HCEC 1CT (cell line): ENCODE results near the gene RPS8.
A peak's percentile ranks its signal among the peaks of the same experiment; 100 is the strongest.
"Not testable (repeated sequence)": the region's sequence is repeated elsewhere in the genome, so short reads cannot be mapped to it uniquely, and the experiment has no call there.

ENCODE experiments used
- DNase-seq: peaks from one replicate; pipeline ENCODE4 v3.0.0-alpha.2; 2017

RPS8 gene

DNA sequence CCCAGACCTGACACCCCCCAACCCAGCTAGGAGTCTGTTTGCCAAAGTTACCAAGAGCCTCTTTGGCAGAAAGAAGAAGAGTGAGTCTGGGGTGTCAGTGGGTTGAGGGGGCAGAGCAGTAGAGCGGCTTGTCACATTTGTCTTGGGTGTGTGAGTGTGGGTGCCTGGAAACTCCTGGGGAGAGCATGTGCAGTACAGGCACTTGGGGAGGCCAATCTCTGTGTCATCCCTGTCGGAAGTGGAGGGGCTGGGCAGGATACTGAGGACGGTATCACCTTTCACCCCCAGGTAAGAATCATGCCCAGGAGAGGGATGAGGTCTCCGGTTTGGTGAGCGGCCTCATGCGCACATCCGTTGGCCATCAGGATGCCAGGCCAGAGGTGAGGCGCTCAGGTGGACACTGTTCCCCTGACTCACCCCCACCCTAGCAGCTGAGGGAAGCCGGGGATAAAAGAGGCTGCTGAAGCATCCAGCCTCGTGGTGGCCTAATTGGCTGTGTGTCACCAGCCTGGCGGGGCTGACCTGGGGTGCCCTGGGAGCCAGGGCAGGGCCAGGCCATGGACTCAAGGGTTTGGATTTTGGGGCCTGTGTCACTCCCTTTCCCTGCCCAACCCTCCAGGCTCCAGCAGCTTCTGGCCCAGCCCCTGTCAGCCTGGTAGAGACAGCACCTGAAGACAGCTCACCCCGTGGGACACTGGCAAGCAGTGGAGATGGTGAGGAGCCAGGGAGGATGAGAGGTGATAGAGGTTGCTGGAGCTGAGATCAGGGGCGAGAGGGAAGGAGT is 28.2 kb downstream of the RPS8 start:
- DNase-seq, result no peak

DNA sequence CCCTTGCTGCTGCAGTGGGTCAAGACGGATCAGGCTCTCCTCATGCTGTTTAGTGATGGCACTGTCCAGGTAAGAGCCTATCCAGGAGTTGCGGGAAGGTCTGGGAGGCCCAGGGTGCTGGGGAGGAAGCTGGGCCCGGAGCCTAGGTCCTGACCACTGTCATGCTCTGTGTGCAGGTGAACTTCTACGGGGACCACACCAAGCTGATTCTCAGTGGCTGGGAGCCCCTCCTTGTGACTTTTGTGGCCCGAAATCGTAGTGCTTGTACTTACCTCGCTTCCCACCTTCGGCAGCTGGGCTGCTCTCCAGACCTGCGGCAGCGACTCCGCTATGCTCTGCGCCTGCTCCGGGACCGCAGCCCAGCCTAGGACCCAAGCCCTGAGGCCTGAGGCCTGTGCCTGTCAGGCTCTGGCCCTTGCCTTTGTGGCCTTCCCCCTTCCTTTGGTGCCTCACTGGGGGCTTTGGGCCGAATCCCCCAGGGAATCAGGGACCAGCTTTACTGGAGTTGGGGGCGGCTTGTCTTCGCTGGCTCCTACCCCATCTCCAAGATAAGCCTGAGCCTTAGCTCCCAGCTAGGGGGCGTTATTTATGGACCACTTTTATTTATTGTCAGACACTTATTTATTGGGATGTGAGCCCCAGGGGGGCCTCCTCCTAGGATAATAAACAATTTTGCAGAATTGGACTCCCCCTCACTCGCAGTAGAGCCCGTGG is 30.1 kb downstream of the RPS8 start:
- no peak for DNase-seq

DNA sequence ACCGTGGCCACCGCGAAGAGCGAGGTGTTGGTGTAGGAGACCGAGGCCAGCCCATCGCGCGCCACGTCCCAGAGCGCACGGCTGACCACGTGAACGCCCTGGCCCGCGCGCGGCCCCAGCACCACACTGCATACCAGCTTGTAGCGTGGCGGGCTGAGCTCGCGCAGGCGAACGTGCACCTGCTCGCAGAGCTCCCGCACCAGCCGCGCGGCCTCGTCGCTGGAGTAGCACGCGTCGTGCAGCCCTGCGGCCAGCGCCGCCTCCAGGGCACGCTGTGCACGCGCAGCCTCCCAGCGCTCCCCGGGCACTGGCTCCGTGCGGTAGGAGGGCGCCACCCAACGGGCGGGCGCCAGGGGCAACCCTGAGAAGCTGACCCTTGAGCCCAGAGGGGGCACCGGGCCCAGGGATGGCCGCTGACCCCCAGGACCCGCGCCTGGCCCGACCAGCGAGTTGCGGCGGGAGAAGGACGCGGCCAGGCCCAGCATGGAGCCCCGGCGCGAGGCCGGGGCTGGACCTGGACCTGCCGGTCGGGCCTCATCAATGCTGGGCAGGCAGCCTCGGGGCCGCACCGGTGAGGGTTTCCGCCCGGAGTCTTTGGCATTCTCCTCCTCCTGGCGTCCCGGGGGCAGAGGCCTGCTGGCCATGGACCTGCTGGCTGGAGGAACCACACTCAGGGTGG is 30.8 kb downstream of the RPS8 start:
- no peak for DNase-seq

DNA sequence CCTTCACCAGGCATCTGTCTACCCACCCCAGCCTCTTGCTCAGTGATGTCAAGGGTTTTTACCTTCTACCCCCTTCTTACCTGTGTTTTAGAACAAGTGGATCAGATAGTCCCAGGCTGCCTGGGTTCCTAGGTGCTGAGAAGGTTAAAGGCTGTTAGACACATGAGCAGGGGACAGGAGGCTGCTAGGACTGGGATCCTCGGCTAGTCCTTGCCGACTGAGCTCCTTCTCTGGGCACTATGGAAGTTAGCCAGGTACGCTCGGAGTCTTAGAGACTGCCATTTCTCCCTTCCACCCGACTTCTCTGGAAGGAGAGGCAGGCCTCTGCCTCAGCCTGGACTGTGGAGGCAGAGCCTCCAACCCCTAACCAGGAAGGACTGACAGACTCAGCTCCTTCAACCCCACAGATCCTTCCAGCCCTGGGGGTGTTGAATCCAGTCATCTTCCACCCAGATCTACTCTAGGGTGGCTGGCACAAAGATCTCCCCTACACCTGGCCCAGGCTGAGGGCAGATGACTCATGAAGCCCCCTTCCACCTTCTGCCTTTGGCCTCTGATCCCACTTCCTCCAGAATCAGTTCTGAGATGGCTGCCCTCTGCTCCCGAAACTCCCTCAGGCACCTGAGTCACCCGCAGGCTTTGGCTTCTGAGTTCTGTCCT is 31.5 kb downstream of the RPS8 start, which contains the start of gene DYNLT4:
Gene DYNLT4 (minus strand): TSS at position 648 of the 660 bp plus-strand sequence. CDS start 683 bp downstream, outside the sequence.
- DNase-seq, result no peak

DNA sequence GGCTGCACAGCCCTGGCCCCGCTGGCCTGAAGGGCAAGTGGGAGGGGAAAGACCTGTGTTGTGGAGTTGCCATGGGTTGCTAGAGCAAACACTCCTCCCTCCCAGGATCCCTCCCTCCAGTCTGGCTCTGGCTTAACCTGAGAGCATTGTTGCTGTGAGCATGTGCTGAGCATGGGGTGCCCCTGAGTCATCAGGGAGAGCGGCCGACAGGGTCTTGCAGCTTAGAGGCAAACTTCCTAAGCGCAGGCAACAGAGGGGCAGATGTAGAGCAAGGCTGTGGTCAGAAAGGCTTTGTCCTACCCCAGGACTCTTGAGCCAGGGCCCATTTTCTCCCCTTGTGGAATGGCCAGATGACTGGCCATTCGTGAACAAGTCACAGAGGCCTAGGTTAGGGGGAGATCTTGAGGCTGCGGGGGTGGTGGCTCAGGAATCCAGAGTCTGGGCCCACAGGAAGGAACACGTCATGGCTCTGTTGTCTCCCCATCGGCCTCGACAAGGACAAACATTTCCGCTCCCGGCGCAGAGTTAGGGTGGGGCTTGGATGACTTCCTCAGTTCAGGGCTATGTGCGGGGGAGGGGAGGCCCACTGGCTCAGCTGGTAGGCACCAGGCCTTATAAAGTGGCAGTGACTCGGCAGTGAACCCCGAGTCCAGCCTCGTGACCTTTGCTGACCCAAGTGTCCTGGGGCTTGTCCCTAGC is 32.2 kb downstream of the RPS8 start:
- peak; percentile 100 for DNase-seq

DNA sequence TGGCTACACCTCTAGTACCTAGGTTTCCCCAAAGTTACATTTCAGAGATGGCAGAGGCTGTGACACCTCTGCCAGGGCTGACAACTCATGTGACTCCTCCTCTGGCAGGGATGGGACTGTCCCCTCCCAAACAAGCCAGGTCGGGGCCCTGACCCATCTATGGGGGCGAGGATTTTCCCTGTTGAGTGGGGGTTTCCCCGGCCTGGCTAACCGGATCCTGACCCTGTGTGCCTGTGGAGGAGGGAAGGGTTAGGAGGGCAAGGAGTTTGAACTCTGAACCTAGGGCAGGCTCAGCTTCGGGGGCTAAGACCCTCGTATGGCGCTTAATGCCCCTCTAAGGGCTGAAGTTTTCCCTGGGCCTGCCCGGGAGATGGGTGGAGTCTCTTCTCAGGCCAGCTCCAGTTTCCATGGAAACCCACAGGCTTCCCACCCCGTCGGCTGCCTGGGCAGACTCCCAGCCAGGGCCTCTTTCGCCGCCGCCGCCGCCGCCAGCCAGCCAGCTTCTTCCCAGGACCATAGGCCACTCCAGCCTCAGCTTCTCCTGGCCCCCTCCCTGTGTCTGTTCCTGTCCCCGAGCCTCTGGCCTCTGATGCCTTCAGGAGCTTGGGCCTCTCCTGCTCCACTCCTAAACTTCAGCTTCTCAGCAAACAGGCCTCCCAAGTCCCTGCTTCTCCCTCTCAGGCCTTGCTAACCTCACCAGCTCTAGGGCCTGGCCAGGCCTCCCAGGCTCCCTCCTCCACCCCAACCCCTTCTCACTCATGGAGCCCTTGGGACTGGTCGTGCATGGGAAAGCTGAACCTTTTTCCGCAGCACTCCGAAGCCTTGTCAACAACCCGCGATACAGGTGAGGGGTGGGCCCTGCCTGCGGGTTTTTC is 33.0 kb downstream of the RPS8 start, which contains the start of gene BTBD19:
Gene BTBD19 (plus strand): TSS at position 461 of the 875 bp plus-strand sequence. CDS start 298 bp downstream, at position 759.
- peak; percentile 92 for DNase-seq

DNA sequence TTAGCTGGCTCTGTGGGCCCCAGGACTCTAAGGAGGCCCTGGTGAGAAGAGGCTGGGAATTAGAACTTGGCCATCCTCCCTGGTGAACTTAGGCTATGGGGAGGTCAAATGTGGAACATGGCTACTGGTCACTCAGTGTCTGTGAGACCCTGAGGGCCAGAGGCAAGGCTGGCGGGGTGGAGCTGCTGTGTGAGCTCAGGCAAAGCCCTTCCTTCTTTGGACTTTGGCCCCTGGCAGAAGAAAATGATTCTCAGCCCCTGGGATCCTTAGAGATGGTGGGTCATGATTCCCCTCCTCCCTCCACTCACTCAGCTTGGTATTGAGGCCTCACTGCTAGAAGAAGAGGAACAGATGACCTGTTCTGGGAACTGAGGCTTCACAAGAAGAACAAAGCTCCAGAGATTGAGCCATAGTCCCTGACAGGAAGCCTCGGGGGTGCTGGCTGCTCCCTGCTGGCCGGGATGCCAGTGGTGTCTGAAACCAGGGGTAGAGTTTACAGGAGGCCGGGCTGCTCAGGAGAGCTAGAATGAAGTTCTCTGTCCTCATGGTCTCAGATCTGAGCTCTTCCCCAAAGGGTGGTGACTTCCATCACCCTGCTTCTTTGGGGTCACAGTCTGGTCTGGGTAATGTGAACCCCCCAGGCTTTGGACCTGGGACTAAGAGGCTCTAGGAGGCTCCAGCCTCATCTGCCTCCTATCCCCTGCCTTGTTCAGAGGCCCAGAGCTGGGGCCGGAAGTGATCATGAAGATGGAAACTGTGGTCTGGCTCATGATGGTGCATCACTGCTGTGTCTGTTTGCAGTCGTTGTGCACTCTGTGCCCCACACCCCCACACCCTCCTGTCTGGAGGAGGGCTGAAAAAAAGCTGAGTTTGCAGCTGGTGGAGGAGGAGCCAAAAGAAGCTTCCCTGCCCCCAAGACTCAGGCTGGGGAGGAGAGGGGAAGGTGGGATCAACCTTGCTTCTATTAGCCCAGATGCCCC is 33.9 kb downstream of the RPS8 start:
- DNase-seq, result peak; percentile 79

DNA sequence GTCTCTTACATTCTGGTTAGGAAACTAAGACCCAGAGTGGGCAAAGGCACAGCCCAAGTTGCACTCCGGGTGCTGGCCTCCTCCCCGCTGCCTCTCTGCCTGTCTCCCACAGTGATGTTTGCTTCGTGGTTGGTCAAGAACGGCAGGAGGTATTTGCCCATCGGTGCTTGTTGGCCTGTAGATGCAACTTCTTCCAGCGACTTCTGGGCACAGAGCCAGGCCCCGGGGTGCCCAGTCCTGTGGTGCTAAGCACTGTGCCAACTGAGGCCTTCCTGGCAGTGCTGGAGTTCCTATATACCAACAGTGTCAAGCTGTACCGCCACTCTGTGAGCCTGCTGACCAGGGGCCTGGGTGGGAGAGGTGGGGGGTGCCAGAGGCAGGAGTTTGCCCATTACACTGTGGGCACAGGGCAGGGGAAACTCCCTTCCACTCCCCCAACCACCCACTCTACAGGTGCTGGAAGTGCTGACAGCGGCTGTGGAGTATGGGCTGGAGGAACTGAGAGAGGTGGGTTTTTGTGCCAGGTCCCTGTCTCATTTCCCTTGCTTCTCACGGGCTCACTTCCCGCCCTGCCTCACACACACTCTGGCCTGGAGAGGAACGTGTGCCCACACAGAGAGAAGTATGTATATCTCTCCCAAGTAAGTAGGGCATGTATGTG is 34.9 kb downstream of the RPS8 start:
- no peak for DNase-seq

DNA sequence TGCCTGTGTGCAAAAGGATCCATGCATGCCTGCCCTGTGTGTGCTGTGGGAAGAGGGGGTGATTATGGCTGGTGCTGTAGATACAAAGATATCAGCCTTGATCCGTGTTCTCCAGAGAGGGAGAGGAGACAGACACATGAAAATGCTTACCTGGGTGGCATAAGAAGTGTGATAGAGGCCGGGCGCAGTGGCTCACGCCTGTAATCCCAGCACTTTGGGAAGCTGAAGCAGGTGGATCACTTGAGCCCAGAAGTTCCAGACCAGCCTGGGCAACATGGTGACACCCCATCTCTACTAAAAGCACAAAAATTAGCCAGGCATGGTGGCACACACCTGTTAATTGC is 35.4 kb downstream of the RPS8 start:
- not testable (repeated sequence) for DNase-seq

DNA sequence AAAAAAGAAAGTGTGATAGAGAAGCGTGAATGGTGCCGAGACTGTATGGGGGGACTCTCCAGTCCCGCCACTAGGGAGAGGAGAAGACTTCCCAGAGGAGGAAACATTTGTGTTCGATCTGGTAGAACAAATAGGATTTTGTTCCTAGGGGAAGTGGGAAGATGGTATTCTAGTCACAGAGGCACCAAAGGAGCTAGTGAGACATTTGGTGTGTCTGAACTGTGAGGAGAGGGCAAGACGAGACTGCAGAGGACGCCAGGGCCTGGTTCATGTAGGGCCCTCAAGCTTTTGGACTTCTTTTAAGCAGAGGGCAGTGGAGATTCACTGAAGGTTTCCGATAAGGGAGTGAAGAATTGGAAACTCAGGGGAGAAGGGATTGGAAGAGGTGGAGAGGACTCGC is 35.9 kb downstream of the RPS8 start:
- DNase-seq, result no peak

DNA sequence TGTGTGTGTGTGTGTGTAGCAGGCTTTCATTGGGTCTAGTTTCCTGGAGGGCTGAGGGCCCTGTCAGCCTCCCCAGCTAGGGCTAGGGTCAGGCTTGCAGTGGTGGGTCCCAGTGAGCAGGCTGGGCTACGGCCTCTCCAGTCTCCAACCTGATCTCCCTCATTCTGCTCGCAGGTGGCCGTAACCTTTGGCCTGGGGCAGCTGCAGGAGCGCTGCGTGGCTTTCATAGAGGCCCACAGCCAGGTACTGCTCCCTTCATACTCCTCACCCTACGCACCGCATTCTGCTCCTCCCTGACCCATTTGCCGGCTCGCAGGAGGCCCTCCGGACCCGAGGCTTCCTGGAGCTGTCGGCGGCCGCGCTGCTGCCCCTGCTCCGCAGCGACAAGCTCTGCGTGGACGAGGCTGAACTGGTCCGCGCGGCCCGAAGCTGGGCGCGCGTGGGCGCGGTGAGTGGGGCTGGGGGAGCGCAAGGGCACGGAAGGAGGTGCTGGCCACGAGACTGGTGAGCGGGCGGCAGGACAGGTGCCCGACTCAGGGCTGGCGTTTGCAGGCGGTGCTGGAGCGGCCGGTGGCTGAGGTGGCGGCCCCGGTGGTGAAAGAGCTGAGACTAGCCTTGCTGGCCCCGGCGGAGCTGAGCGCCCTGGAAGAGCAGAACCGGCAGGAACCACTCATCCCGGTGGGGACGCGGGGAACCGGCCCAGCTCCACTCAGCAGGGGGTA is 37.6 kb downstream of the RPS8 start:
- no peak for DNase-seq

DNA sequence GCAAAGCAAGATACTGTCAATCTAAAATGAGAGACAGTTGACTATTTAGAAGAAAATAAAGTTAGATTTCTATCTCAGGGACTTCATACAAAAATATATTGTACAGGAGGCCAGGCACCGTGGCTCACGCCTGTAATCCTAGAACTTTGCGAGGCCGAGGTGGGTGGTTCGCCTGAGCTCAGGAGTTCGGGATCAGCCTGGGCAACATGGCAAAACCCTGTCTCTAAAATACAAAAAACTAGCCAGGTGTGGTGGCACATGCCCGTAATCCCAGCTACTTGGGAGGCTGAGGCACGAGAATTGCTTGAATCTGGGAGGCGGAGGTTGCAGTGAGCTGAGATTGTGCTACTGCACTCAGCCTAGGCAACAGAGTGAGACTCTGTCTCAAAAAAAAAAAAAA is 40.6 kb downstream of the RPS8 start:
- DNase-seq, result not testable (repeated sequence)

DNA sequence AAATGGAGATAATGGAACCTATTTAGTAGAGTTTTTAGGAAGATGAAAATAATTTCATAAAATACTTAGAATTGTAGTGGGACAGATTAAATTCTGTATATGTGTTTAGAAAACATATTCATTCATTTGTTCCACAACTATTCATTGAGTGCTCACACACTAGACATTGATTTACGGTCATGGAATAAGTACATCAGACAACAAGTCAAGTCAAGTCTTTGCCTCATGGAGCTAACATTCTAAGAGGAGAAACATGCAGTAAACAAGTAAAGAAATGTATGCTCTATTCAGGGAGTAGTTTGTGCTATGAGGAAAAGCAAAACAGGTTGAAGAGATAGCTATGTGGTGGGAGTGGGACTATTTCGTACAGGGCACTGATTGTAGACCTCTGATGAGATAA is 42.0 kb downstream of the RPS8 start:
- DNase-seq, result no peak

DNA sequence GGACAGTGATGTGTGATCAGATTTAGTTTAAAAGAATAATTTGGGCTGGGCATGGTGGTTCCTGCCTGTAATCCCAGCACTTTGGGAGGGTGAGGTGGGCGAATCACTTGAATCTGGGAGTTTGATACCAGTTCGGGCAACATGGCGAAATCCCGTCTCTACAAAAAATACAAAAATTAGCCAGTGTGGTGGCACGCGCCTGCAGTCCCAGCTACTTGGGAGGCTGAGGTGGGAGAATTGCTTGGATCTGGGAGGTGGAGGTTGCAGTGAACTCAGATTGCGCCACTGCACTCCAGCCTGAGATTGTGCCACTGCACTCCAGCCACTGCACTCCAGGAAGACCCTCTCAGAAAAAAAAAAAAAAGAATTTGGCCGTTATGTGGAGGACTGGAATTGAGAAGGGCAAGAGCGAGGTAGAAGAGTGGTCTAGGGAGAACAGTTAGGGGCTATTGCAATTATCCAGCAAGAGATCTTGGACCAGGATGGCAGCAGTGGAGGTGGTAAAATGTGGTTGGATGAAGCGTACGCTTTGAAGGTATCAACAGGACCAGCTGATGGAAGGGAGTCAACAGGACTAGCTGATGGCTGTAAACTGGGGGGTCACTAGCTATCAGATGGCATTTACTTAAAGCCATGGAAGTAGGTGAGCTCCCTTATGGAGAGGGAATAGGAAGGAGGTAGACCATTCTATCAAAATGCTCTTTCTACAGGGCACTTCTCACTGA is 42.6 kb downstream of the RPS8 start:
- no peak for DNase-seq

DNA sequence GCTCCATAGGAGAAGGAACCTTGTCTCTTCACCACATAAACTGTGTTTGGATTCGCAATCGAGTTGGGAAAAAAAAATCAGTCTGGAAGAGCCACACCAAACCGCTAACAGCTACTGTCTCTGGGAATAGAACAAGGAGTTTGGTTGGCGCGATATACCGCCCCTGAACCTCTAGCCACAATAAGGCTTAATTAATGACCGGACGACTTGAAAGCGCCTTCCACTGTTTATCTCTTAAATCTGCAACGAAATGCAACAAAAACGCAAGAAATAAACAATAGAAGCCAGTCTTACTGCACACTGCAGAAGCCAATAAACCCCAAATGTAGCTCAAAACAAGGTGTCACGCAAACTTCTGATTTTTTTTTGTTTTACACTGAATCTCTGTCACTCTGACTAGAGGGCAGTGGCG is 43.9 kb downstream of the RPS8 start:
- no peak for DNase-seq

DNA sequence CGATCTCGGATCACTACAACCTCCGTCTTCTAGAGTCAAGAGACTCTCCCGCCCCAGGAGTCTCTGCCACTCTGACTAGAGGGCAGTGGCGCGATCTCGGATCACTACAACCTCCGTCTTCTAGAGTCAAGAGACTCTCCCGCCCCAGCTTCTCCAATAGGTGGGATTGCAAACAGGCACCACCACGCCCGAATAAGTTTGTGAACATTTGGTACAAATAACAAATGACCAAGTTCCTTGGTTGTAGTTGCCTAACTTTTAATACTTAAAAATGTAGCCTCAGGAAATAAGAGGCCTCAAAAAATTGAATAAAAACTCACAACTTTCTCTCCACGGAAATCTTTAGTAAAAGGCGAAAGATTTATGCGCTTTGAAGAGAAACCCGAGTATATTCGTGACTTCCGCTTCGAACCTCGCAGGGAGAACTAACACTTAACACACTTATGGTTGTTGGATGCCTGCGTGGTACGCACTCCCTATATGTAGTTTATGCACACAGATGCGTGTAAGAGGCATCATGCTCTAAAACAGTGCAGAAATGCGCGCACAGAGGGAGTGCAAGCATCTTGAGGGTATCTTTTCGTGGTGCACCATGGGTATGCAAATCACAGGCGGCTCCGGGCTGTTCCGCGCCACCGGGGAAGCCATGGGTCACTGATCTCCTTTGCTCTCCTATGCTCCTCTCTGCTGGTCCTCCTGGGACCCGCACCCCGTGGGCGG is 44.4 kb downstream of the RPS8 start:
- DNase-seq, result peak; percentile 97
